Prostate gland (tissue), 2 donors: ENCODE results near the gene MATCAP1. TPM values are rescaled to one million over a fixed set of nuclear protein-coding genes. Genes with fewer than 3 reads are reported as not detected.

Source experiments
- DNase-seq: peaks from one replicate; pipeline ENCODE4 v3.0.0-alpha.2; 2019; ENCODE audit warnings: low spot score
- H3K27ac ChIP-seq, 2 donors: fragments of 200-600 bp; sonication (generic); 2 replicates each; pipeline ENCODE4 v1.5.1; 2017 to 2019
- H3K27me3 ChIP-seq: fragments of 200-600 bp; sonication (generic); replicated peaks from 2 replicates; pipeline ENCODE4 v1.5.1; 2019; ENCODE audit not compliant: insufficient read depth
- H3K36me3 ChIP-seq, 2 donors: fragments of 200-600 bp; sonication (generic); 1 replicate in 1 of 2; 2 replicates in 1 of 2; pipeline versions ENCODE4 v1.5.1 to v1.8.1; 2017 to 2019
- H3K4me1 ChIP-seq: fragments of 200-600 bp; sonication (generic); replicated peaks from 2 replicates; pipeline ENCODE4 v1.5.1; 2019
- H3K4me3 ChIP-seq, 2 donors: fragments of 200-600 bp; sonication (generic); 2 replicates each; pipeline ENCODE4 v1.5.1; 2017 to 2019
- H3K9me3 ChIP-seq: fragments of 200-600 bp; sonication (generic); 2 replicates; pipeline ENCODE4 v1.5.1; 2017
- POLR2A ChIP-seq: fragments of 450-650 bp; IDR thresholded peaks from one replicate; pipeline ENCODE4 v1.6.1; 2016; ENCODE audit warnings: antibody characterized with exemption, mild to moderate bottlenecking
- POLR2AphosphoS5 ChIP-seq: sonication (generic); formaldehyde crosslinking; IDR thresholded peaks from one replicate; pipeline ENCODE4 v1.6.1; 2017; ENCODE audit warnings: antibody characterized with exemption
- WGBS: methylation state at CpG from one replicate; pipeline ENCODE4 v1.1.5; 2018; 5-methylcytosine and 5-hydroxymethylcytosine counted together
- intact Hi-C: fragments of 100-400 bp; cut with DNase I; formaldehyde crosslinking; loops from one replicate; pipeline ENCODE4 v1.14.2; 2022
- total RNA-seq, 2 donors: library from RNA; depleted of rRNA; stranded (reverse); fragments of >200 nt; gene quantifications; one replicate each; pipeline ENCODE4 v1.1.0, GENCODE V29; 2016
- TF ChIP-seq, protein P1 (sequence below), 4 experiments: fragments of 200-600 bp in 2 of 4; fragments of 450-650 bp in 2 of 4; sonication (generic) in 2 of 4; IDR thresholded peaks; 1 replicate in 3 of 4; 2 replicates in 1 of 4; pipeline ENCODE4 v1.5.1; 2016 to 2019; ENCODE audit warnings: antibody characterized with exemption in 4 of 4, mild to moderate bottlenecking in 2 of 4, moderate library complexity in 2 of 4

The MATCAP1 gene
- total RNA-seq, result 10 to 100 TPM; 13.9 to 28.9 TPM

DNA sequence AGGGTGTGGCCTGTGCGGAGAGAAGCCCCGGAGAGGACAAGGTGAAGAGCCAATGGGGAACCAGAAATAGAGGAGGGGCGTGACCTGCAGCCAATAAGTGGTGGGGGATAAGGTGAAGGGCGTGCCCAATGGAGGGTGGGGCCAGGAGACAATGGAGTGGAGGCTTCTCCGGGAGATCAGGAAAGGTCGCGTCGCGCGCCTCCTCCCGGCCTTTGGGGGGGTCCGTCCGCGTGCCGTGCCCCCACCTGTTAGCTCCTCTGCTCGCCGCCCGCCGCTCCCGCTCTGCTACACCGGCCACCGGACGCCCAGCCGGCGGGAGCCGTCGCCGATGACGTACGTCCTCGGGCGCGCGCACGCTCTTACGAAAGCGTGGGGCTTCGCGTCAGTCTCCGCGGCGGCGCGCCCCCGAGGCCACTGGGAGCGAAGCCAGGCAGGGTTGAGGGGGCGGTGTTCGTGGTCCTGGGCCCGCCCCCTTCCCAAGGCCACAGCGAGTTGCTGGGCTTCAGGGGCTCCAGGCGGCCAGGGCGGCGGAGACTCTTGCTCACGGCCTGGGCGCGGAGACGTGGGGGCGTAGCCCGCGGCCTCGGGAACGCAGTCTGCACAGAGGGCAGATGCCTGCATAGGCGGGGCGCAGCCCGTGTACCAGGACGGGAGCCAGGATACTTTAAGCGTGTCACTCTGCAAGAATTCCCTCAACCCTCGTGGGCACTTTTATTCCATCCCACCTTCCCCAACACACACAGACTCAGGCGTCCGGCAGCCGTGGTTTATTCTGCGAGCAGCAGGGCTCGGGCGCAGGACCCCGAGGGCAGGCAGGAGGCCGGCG is at the start of gene MATCAP1:
MATCAP1 (minus strand) TSS at position 337 of the 826 bp plus-strand sequence. CDS start 3,353 bp downstream, outside the sequence.
- H3K4me1 ChIP-seq, result peaks cover 14% of the 10 kb centered on the region
- H3K27me3 ChIP-seq, result no peaks in the 10 kb centered on the region
- TF ChIP-seq POLR2A (peak; percentile 45), POLR2AphosphoS5 (peak; percentile 74)
- TF ChIP-seq, protein P1, sequence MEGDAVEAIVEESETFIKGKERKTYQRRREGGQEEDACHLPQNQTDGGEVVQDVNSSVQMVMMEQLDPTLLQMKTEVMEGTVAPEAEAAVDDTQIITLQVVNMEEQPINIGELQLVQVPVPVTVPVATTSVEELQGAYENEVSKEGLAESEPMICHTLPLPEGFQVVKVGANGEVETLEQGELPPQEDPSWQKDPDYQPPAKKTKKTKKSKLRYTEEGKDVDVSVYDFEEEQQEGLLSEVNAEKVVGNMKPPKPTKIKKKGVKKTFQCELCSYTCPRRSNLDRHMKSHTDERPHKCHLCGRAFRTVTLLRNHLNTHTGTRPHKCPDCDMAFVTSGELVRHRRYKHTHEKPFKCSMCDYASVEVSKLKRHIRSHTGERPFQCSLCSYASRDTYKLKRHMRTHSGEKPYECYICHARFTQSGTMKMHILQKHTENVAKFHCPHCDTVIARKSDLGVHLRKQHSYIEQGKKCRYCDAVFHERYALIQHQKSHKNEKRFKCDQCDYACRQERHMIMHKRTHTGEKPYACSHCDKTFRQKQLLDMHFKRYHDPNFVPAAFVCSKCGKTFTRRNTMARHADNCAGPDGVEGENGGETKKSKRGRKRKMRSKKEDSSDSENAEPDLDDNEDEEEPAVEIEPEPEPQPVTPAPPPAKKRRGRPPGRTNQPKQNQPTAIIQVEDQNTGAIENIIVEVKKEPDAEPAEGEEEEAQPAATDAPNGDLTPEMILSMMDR (IDR thresholded peaks at IDR 0.05), result peak in 1 of 4 experiments; percentile 19
- peak; percentile 96 for DNase-seq
- peak within 1 kb of the TSS; percentile 98 for H3K27ac ChIP-seq
- H3K36me3 ChIP-seq, result no peaks in the 10 kb centered on the region
- no peaks in the 10 kb centered on the region for H3K9me3 ChIP-seq
- H3K4me3 ChIP-seq, result peak within 1 kb of the TSS; percentile 70 to 82
- intact Hi-C loops, result loop anchor here (2.0 kb wide), 1 partner anchor 207 kb away; no protein-coding TSS in a partner anchor
- WGBS, result 0% methylated on average over 54 of the region's 77 CpGs

DNA sequence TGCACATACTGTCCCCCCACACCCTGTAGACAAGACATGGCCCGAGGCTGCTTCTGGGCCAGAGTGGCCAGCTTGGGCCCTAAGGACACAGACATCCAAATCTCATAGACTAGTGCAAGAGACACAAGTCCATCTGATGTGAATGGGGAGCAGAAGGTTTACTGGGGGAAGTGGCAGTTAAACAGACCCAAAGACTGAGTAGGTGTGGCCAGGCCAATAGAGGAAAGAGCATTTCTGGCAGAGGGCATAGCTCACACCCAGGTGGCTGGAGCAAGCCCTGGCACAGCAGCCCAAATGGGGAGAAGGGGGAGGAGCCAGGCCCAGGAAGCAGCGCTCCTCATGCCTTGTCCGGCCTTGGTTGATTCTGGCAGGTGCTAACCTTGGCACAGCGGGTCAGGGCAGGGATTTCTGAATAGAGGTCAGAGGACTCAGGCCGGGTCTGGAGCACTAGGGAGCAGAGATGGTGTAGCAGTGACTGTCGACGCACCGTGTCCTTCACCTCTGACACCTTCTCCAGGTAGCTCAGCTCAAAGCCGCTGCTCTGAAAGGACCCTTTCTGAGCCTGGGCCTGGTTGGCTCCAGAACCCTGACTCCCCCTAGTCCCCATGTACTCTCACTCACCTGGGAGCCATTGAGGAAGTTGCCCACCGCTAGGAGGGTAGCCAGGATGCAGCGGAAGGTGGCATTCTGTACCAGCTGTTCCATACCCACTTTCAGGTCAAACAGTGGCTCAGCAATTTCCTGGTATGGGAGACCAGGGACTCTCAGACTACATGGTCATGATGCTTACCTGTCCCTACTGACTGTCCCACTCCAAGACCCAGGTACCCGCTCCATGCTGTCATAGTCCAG is 47.3 kb upstream of the MATCAP1 start:
- 84% methylated on average over 12 of the region's 12 CpGs for WGBS
- H3K4me3 ChIP-seq, result no peak overlapping the region

DNA sequence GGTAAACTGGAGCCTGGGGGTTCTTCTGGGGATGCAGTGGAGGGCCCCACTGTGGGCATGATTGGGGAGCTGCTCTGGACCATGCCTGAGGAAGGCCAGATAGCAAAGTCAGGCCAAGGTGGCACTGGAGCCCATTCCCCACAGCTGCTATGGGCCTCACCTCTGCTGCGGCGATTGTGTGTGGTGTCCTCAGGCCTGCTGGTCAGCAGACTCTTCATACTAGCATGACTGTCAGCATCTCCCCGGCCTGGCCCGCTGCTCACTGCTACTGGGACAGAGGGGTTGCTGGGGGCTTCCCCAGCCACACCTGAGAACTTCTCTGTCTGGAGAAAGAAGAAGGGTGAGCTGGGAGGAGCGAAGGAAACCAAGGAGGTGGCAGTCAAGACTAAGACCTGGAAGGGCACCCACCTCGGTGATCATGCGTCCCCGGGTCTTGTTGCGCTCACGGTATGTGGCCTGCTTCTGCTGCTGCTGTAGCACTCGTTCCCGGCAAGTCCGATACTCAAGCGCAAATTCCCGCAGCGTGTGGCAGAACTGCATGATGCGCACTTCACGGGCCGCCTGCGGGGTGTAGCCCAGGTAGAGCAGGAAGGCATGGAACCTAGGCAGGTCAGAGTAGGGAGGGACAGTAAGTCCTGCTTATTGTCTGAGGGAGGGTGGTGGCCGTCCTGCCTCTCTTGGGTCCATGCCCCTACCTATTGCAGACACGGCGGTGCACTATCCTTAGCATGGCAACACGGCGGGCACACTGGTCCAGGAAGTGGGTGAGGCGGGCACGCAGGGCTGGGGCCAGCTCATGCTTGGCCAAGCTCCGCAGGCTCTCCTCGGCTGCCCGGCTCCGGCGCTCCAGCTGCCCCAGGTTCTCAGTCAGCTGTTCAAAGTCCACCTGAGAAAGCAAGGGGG is 46.4 kb upstream of the MATCAP1 start:
- DNase-seq, result no peak
- Histone ChIP-seq H3K9me3 (no peaks in the 10 kb centered on the region), H3K27ac (no peak overlapping the region), H3K36me3 (peaks cover 3 to 23% of the 10 kb centered on the region in 2 donors), H3K4me3 (no peak overlapping the region), H3K27me3 (no peaks in the 10 kb centered on the region), H3K4me1 (no peaks in the 10 kb centered on the region)
- 88% methylated on average over 32 of the region's 32 CpGs for WGBS
- no peak for TF ChIP-seq POLR2AphosphoS5
- TF ChIP-seq POLR2A, result no peak
- TF ChIP-seq, protein P1 (IDR thresholded peaks at IDR 0.05), result no peak
- intact Hi-C loops, result no loop called here

More for the DNA sequence above, 47.3 kb upstream of the MATCAP1 start:
- intact Hi-C loops, result no loop called here
- no peak for DNase-seq
- Histone ChIP-seq H3K4me1 (no peaks in the 10 kb centered on the region), H3K9me3 (no peaks in the 10 kb centered on the region), H3K27me3 (no peaks in the 10 kb centered on the region), H3K36me3 (peaks cover 3 to 23% of the 10 kb centered on the region in 2 donors), H3K27ac (no peak overlapping the region)
- TF ChIP-seq POLR2AphosphoS5 (no peak), POLR2A (no peak)

DNA sequence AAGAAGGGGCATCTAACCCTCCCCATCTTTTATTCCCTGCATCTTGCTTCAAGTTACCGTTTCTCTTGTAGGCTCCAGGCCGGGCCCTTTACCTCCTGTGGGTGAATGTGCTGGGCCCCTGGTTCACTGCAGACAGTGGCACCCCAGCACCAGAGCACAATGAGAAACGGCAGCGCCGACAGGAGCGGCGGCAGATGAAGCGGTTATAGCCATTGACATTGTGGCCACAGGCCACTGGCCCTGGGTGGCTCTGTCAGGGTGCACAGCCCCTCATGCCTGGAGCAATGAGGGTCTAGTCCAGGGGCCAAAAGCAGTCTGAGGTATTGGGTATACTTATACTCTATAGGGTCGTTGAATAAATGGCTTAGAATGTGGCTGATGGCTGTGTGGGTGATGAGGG is 45.1 kb upstream of the MATCAP1 start:
- no peaks in the 10 kb centered on the region for H3K4me1 ChIP-seq
- H3K9me3 ChIP-seq, result no peaks in the 10 kb centered on the region
- peaks cover 3 to 23% of the 10 kb centered on the region in 2 donors for H3K36me3 ChIP-seq
- no peaks in the 10 kb centered on the region for H3K27me3 ChIP-seq
- intact Hi-C loops, result no loop called here
- DNase-seq, result no peak
- no peak overlapping the region for H3K4me3 ChIP-seq
- 92% methylated on average over 9 of the region's 9 CpGs for WGBS
- TF ChIP-seq POLR2A (no peak), POLR2AphosphoS5 (no peak)
- TF ChIP-seq, protein P1 (IDR thresholded peaks at IDR 0.05), result no peak
- no peak overlapping the region for H3K27ac ChIP-seq
